Effector CD8-positive, alpha-beta T cell (primary cell): ENCODE measurements around the gene HUNK.
"Not testable (repeated sequence)": the region's sequence is repeated elsewhere in the genome, so short reads cannot be mapped to it uniquely, and the experiment has no call there.

Source experiments
- DNase-seq: peaks from one replicate; lab custom pipeline; 2025; lab: John Stamatoyannopoulos, UW
- total RNA-seq, 4 experiments: gene quantifications; one replicate each; lab custom pipeline; 2026; lab: John Stamatoyannopoulos, UW

HUNK gene
- total RNA-seq: 0 to 0.18 (median 0.05) reads per million in 4 experiments

- DNase-seq: no peak
Measured at GRCh38 chr21:31872452-31873274, at the start of gene HUNK. HUNK (plus strand) TSS chr21:31873020; CDS start chr21:31873675, 655 bp downstream.

DNA sequence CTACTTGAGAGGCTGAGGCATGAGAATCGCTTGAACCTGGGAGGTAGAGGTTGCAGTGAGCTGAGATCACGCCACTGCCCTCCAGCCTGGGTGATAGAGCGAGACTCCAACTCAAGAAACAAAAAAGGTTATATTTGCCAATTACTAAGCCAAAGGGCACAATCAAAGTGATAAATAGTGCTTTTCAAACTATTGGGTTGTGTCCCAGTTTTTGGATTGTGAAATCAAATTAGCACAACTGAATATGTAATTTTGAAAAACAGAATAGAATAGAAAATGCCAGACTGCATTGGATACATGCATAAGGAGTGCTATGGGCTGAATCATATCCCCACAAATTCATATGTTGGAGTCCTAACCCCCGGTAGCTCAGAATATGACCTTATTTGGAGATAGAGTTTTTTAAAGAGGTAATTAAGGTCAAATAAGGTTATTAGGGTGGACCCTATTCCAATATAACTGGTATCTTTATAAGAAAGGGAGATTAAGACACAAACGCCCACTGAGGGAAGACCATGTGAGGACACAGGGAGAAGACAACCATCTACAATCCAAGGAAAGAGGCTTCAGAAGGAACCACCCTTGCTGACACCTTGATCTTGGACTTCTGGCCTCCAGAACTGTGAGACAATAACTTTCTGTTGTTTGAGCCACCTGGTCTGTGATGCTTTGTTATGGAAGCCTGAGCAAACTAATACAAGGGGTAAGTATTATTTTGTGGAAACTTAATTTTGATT lies 42.9 kb upstream of the HUNK start:
- no peak for DNase-seq

DNA sequence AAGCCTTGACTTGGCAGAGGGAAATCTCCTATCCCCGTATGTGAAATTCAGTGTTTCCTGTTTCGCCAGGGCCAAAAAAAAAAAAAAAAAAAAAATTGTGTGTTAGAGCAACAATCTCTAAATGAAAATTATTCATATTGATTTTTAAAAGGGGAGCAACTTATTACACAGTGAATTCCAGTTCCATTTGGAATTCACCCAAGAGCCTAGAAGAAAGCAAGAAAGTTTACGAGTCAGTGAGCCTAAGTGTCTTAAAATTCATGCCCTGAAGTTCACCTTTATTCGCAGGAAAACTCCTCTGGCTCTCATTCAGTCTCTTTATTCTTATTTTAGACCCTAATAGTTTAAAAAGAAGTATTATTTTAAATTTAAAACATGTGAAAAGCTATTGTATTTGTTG lies 42.1 kb upstream of the HUNK start:
- DNase-seq: no peak

DNA sequence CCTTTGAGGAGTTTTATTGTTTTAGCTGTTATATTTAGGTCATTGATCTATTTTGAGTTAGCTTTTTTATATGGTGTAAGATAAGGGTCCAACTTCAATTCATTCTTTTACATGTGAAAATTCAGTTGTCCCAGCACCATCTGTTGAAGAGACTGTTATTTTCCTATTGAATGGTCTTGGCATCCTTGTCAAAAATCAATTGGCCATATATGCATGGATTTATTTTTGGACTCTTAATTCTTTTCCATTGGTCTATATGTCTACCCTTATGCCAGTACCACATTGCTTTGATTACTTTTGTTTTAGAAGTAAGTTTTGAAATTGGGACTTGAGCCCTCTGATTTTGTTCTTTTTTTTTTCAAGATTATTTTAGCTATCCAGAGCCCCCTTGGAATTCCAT lies 35.8 kb upstream of the HUNK start:
- DNase-seq: no peak

DNA sequence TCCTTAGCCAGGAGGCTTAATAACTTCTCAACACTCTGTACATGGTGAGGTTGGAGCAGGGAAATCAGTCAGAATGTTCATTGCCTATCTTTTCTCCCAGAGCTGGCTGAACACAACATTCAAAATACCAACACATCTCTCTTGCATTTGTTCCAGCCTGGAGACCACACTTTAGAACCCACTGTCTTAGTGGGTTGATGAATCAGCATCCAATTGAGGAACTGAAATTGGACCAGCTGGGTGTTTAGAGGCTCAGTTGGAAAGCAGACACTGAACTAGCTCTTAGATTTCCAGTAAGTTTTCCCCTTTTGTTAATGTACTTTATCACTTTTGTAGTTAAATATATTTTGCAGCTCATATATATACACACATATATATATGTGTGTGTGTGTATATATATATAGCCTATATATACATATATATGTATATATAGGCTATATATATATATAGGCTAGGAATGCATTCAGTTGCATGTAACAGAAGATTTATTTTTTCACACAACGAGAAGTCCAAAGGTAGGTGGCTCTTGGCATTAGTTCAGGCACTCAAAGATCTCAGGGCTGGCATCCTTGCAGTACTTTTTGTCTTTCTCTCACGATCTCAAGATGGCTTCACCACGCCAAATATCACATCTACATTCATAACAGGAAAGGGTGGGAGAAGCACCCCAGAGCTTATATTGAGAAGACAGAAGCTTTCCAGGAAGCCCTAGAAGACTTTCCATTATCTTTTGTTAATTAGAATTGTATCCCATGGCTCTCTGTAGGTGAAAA lies 35.0 kb upstream of the HUNK start:
- DNase-seq: no peak

- no peak for DNase-seq
Measured at GRCh38 chr21:31838586-31839355, 34.0 kb upstream of the HUNK start.

DNA sequence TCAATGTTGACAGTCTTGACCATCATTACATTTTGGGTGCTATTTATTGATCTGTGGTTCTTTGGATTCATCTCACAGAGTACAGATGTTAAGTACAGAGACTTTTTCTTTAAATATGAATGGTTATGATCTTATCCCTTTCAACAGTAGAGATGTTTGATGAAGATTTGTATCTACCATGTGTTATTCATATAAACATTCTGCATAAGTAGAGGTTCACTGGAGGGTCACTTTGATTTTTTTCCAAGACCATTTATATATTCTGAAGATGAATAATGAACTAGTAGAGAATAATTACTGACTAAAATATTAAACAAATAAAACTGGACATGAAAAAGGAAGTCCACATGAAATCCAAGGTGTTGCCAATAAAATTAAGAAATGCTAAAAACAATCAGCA lies 28.6 kb upstream of the HUNK start:
- no peak for DNase-seq

DNA sequence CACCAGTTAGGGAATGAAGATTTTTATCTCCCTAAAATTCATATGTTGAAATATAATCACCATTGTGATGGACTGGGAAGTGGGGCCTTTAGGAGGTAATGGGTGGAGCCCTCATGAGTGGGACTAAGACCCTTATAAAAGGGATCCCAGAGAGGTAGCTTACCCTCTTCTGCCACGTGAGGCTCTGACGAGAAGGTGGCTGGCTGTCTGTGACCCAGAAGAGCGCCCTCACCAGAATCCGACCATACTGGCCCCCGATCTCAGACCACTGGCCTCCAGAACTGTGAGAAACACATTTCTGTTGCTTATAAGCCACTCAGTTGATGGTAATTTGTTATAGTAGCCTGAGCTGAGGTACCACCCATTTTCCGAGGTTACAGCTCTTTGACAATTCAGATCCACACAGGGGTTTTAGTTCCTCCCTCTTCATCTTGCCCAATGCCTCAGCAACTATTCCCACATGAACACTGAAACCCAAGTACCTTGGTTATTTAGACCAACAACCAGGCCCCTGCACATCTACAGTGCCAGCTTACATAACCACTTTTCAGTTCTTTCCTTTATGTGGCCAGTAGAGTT lies 27.6 kb upstream of the HUNK start:
- DNase-seq: no peak

GRCh38 chr21:31846690-31847089 lies 26.1 kb upstream of the HUNK start:
- DNase-seq: no peak

DNA sequence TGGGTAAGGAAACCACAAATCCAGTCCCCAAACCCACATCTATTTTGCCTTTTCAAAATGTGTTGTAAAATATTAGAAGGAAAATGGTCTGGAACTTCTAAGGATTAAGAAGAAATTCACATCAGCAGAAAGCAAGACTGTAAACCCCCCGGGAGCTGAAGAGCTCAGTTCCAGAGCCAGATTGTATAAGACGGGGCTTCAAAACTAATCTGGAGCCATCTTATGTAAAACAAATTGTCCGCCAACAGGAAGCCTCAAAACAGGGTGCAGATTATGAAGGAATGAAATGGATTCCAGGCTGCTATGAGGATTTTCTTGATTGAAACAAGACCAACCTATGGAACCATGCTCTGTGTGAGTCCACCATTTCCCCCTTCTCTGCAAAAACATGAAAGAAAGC lies 25.1 kb upstream of the HUNK start:
- DNase-seq: no peak

DNA sequence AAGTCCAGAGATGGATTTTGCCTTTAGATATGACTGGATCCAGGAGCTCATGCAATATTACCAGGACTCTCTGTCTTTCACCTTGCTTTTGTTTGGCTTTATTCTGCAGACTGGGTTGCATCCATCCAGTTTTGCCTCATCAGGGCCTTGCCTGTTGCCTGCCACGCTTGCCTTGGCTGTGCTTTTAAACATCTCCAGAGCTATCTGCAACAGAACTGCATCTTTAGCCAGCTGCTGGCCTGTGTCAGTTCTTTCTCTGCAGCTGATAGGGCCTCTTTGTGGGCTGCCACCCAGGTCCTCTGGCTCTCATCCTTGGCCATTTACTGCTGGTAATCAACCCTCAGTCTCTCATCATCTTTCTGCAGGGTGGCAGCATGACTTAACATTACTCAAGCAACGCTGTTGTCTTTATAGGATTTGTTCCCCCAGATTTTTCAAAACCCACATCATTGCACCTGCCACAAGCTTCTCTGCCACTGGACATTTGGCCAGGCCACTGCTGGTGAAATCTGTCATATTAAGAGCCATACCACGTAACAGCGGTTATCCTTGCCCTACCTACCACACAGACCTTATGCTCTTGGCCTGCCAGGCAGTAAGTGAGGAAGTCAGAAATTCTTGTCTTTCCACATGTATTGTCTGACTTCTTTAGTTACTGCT lies 24.4 kb upstream of the HUNK start:
- DNase-seq: no peak

DNA sequence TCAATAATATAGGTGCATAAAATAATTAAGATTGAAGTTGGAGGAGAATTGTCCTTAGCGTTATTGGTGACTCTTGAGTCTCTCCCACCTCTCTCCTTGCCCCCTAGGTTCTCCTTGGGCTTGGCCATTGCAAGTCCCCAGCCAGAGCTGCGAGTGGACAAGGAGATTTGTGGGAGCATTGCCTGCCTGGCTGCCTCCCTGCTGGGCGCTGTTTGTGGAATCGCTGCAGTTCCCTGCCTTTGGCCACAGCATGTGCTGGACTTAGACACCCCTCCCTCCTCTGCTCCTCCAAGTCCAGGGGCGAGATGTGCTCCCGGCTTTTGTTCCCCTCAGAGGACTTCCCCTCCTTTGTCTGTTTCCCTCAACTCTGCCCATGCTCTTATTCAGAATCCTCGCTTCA lies 21.9 kb upstream of the HUNK start:
- DNase-seq: no peak

- DNase-seq: no peak
Measured at GRCh38 chr21:31855180-31855579, 17.6 kb upstream of the HUNK start.

DNA sequence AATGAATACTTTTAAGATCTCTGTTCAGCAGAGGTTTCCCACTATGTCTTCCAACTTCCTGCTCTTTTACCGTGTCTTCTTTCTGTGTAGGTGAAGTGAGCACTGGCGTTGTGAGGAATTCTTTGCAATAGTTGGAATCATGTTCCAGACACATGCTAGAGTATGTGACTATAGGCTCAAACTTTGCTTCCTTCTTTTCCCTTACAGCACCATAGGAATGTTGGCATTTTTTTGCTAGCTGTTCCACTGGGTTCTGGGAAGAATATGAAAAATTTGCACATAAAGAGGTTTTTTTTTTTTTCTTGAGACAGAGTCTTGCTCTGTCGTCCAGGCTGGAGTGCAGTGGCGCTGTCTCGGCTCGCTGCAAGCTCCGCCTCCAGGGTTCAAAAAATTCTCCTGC lies 15.7 kb upstream of the HUNK start:
- DNase-seq: no peak

DNA sequence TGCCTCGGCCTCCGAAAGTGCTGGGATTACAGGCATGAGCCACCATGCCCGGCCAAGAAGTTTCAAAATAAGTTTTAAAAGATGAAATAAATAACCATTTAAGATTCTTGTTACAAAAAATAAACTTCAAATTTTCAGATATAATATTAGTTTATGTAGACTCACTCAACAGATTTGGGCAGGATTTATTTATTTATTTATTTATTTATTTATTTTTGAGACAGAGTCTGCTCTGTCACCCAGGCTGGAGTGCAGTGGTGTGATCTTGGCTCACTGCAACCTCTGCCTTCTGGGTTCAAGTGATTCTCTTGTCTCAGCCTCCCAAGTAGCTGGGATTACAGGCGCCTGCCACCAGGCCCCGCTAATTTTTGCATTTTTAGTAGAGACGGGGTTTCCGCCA lies 15.2 kb upstream of the HUNK start:
- DNase-seq: not testable (repeated sequence)

GRCh38 chr21:31860851-31861250 lies 12.0 kb upstream of the HUNK start:
- DNase-seq: no peak

- no peak for DNase-seq
Measured at GRCh38 chr21:31862078-31862477, 10.7 kb upstream of the HUNK start.

GRCh38 chr21:31865429-31865970 lies 7.3 kb upstream of the HUNK start:
- DNase-seq: no peak

GRCh38 chr21:31866077-31866511 lies 6.7 kb upstream of the HUNK start:
- peak; percentile 47 for DNase-seq

DNA sequence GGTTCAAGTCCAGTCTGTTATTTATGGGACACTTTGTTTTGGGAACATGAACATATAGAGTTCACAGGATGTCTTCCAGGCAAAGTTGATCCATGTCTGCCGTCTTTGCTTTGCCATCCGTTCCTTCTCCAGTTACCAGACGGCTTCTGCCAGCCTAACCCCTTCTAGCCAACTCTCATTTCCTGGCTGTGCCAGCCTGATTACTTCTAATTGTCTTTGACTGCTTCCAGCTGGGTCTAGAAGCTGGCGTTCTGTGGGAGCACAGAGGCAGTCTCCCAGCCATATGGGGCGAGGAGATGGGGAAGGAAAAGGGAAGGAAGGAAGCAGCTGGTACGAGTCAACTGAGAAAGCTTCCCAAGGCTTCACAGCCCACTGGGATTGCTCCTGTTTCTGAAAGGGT lies 3.1 kb upstream of the HUNK start:
- DNase-seq: no peak
